Mucosa of descending colon (tissue), 3 donors: ENCODE measurements around the gene ZCCHC7. TPM values are rescaled to one million over a fixed set of nuclear protein-coding genes. Genes with fewer than 3 reads are reported as not detected.

Experiments used
- ATAC-seq: fragments of 200-7000 bp; cut with Tn5 transposase; one replicate; pipeline ENCODE4 v1.9.1; 2020; ENCODE audit warnings: mild to moderate bottlenecking, moderate library complexity
- DNase-seq, 3 donors: peaks; one replicate each; pipeline ENCODE4 v3.0.0-alpha.2; 2020
- H3K36me3 ChIP-seq: fragments of 200-600 bp; one replicate; pipeline ENCODE4 v1.8.0; 2021; ENCODE audit warnings: low read depth, mild to moderate bottlenecking
- H3K4me1 ChIP-seq: fragments of 200-600 bp; one replicate; pipeline ENCODE4 v1.8.0; 2021; ENCODE audit warnings: low read depth, mild to moderate bottlenecking
- H3K4me3 ChIP-seq: fragments of 200-600 bp; one replicate; pipeline ENCODE4 v1.8.0; 2021; ENCODE audit warnings: mild to moderate bottlenecking
- H3K9me3 ChIP-seq: fragments of 200-600 bp; one replicate; pipeline ENCODE4 v1.8.0; 2021; ENCODE audit warnings: mild to moderate bottlenecking
- CTCF ChIP-seq: fragments of 200-600 bp; IDR thresholded peaks from one replicate; pipeline ENCODE4 v1.8.0; 2022; ENCODE audit warnings: antibody characterized with exemption, mild to moderate bottlenecking
- intact Hi-C, 2 donors: fragments of 100-400 bp; cut with DNase I in 1 of 2; cut with micrococcal nuclease in 1 of 2; formaldehyde crosslinking; loops; one replicate each; pipeline versions ENCODE4 v1.11.0 to v1.11.1; 2022; cut with DNase I, micrococcal nuclease
- total RNA-seq, 3 donors: library from RNA; stranded (reverse); fragmentation: NEBNext Ultra II Directional in 2 of 3; extraction: Animal tissue kit (Norgen Biotek cat#: 25700) in 2 of 3; gene quantifications; one replicate each; pipeline versions ENCODE4 v1.2.1 to v1.2.4, GENCODE V29; 2021 to 2023
- donor health status: DM: no; HTN: no; CAD: no; lungs with moderate emphysema.
- donor health status: DM: no; HTN: no; CAD: no.
- donor health status: DM: no; HTN: yes; CAD: no.

Gene ZCCHC7
- total RNA-seq, 3 donors from 2014 or later: 18.3 to 25.7 (median 19.7) TPM

- no peaks in the 10 kb centered on the region for H3K4me1 ChIP-seq
- intact Hi-C loops: no loop called here
- TF ChIP-seq CTCF: no peak
- no peak for DNase-seq
- no peaks in the 10 kb centered on the region for H3K36me3 ChIP-seq
- no peak overlapping the region for H3K4me3 ChIP-seq
- no peaks in the 10 kb centered on the region for H3K9me3 ChIP-seq
- no peak for ATAC-seq
Measured at GRCh38 chr9:37404590-37404989, 284.2 kb downstream of the ZCCHC7 start.

GRCh38 chr9:37405350-37405749 is 285.0 kb downstream of the ZCCHC7 start:
- no peaks in the 10 kb centered on the region for H3K4me1 ChIP-seq
- no peak overlapping the region for H3K4me3 ChIP-seq
- H3K36me3 ChIP-seq: no peaks in the 10 kb centered on the region
- no peak for DNase-seq
- ATAC-seq: no peak
- no peaks in the 10 kb centered on the region for H3K9me3 ChIP-seq
- intact Hi-C loops: no loop called here
- no peak for TF ChIP-seq CTCF

- Histone ChIP-seq H3K9me3 (no peaks in the 10 kb centered on the region), H3K4me3 (no peak overlapping the region), H3K4me1 (no peaks in the 10 kb centered on the region), H3K36me3 (no peaks in the 10 kb centered on the region)
- ATAC-seq (no peak), DNase-seq (no peak)
- TF ChIP-seq CTCF: no peak
- intact Hi-C loops: no loop called here
Measured at GRCh38 chr9:37405764-37406380, 285.5 kb downstream of the ZCCHC7 start.

GRCh38 chr9:37406603-37407401 is 286.4 kb downstream of the ZCCHC7 start:
- TF ChIP-seq CTCF: no peak
- DNase-seq (no peak), ATAC-seq (no peak)
- Histone ChIP-seq H3K4me1 (no peaks in the 10 kb centered on the region), H3K36me3 (no peaks in the 10 kb centered on the region), H3K4me3 (no peak overlapping the region), H3K9me3 (no peaks in the 10 kb centered on the region)
- intact Hi-C loops: no loop called here

GRCh38 chr9:37407468-37407867 is 287.1 kb downstream of the ZCCHC7 start:
- TF ChIP-seq CTCF: no peak
- intact Hi-C loops: no loop called here
- DNase-seq (no peak), ATAC-seq (no peak)
- H3K9me3 ChIP-seq: no peaks in the 10 kb centered on the region
- H3K36me3 ChIP-seq: no peaks in the 10 kb centered on the region
- no peaks in the 10 kb centered on the region for H3K4me1 ChIP-seq
- H3K4me3 ChIP-seq: no peak overlapping the region

Other genes starting within 250 kb of the ZCCHC7 start
- gene PAX5, start 86.3 kb upstream of the ZCCHC7 start, total RNA-seq: under 1 TPM in 2 of 3 donors, not detected in 1; 0.29 to 0.32 TPM